ENCODE measurements around the gene FGF14. TPM values are rescaled to one million over a fixed set of nuclear protein-coding genes. Genes with fewer than 3 reads are reported as not detected.

Gene FGF14
- total RNA-seq, 1 donor from 2014 or later, result not detected

GRCh38 chr13:102286326-102286725, 115.5 kb downstream of the FGF14 start:
- Histone ChIP-seq H3K27me3 (ENCODE audit: control insufficient read depth, insufficient read depth, low read length) (no peaks in the 10 kb centered on the region), H3K4me3 (ENCODE audit: low read depth, low read length) (no peak overlapping the region), H3K36me3 (ENCODE audit: control insufficient read depth, insufficient read depth, low read length) (no peaks in the 10 kb centered on the region)
- TF ChIP-seq, protein P1, sequence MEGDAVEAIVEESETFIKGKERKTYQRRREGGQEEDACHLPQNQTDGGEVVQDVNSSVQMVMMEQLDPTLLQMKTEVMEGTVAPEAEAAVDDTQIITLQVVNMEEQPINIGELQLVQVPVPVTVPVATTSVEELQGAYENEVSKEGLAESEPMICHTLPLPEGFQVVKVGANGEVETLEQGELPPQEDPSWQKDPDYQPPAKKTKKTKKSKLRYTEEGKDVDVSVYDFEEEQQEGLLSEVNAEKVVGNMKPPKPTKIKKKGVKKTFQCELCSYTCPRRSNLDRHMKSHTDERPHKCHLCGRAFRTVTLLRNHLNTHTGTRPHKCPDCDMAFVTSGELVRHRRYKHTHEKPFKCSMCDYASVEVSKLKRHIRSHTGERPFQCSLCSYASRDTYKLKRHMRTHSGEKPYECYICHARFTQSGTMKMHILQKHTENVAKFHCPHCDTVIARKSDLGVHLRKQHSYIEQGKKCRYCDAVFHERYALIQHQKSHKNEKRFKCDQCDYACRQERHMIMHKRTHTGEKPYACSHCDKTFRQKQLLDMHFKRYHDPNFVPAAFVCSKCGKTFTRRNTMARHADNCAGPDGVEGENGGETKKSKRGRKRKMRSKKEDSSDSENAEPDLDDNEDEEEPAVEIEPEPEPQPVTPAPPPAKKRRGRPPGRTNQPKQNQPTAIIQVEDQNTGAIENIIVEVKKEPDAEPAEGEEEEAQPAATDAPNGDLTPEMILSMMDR (IDR thresholded peaks at IDR 0.05; ENCODE audit: insufficient read depth, low read length, poor library complexity, severe bottlenecking), result no peak
- DNase-seq (ENCODE audit: low read depth), result peak; percentile 94

DNA sequence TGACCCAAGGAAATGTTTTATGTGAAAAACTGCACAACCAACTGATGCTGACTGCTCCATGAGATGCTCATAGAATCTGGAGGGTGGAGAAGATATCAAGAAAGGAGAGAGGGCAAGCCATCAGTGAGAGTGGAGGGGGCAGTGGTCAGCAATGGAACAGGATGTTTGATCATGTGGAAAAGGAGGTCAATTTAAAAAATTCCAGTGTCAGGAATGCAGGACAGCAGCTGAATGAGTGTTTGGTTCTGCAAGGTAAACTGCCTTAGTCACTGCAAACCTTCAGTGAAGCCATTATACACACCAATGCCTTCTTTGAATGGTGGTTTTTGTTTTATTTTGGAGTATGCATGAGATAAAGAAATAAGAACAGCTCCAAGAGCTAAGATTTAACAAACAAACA, 121.5 kb downstream of the FGF14 start:
- DNase-seq (ENCODE audit: low read depth), result peak; percentile 60
- no peaks in the 10 kb centered on the region for H3K36me3 ChIP-seq (ENCODE audit: control insufficient read depth, insufficient read depth, low read length)
- no peak overlapping the region for H3K4me3 ChIP-seq (ENCODE audit: low read depth, low read length)
- TF ChIP-seq, protein P1 (IDR thresholded peaks at IDR 0.05; ENCODE audit: insufficient read depth, low read length, poor library complexity, severe bottlenecking), result no peak
- H3K27me3 ChIP-seq (ENCODE audit: control insufficient read depth, insufficient read depth, low read length), result no peaks in the 10 kb centered on the region

DNA sequence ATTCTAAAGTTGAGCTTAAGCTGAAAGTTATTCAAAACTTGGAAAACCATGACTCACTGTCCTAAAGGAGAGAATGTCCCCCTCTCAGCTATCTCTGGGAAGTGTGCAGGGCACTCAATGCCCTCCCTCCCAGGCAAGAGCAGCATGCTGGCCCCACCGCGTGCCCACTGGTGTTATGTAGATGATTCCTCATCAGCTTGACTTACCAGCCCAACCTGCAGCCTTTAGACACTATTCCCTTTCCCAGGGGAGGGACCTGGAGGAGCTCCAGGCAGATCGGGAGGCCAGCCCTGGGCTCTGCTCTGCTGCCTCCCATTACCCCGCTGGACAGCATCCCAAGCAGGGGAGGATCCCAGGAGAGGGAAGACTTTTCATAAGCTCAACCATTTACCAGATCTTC, 124.6 kb downstream of the FGF14 start:
- DNase-seq (ENCODE audit: low read depth), result no peak

DNA sequence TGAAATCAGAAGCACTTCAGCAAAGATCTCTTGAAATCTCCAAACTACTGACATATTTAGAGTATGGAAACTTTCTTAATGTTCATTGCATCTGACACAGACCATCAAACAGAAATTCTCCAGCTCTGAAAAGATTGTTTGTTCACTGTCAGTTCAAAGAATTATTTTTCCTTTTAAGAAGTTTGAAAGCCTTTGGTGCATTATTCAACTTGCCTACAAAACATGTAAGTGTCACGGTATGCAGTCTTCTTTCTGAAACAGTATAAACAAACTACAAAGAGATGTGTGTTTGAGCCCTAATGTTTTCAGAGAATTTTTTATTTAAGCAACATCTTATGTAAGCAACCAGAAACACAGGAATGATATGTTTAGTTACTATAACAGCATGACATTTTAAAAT, 125.4 kb downstream of the FGF14 start:
- no peak for DNase-seq (ENCODE audit: low read depth)
- Histone ChIP-seq H3K27me3 (ENCODE audit: control insufficient read depth, insufficient read depth, low read length) (no peaks in the 10 kb centered on the region), H3K4me3 (ENCODE audit: low read depth, low read length) (no peak overlapping the region), H3K36me3 (ENCODE audit: control insufficient read depth, insufficient read depth, low read length) (no peaks in the 10 kb centered on the region)
- TF ChIP-seq, protein P1 (IDR thresholded peaks at IDR 0.05; ENCODE audit: insufficient read depth, low read length, poor library complexity, severe bottlenecking), result no peak

More for the DNA sequence above, 124.6 kb downstream of the FGF14 start:
- TF ChIP-seq, protein P1 (IDR thresholded peaks at IDR 0.05; ENCODE audit: insufficient read depth, low read length, poor library complexity, severe bottlenecking), result no peak
- Histone ChIP-seq H3K4me3 (ENCODE audit: low read depth, low read length) (no peak overlapping the region), H3K27me3 (ENCODE audit: control insufficient read depth, insufficient read depth, low read length) (no peaks in the 10 kb centered on the region), H3K36me3 (ENCODE audit: control insufficient read depth, insufficient read depth, low read length) (no peaks in the 10 kb centered on the region)

GRCh38 chr13:102275969-102276368, 125.9 kb downstream of the FGF14 start:
- H3K36me3 ChIP-seq (ENCODE audit: control insufficient read depth, insufficient read depth, low read length), result no peaks in the 10 kb centered on the region
- no peak for DNase-seq (ENCODE audit: low read depth)
- no peaks in the 10 kb centered on the region for H3K27me3 ChIP-seq (ENCODE audit: control insufficient read depth, insufficient read depth, low read length)
- no peak overlapping the region for H3K4me3 ChIP-seq (ENCODE audit: low read depth, low read length)
- TF ChIP-seq, protein P1 (IDR thresholded peaks at IDR 0.05; ENCODE audit: insufficient read depth, low read length, poor library complexity, severe bottlenecking), result no peak

DNA sequence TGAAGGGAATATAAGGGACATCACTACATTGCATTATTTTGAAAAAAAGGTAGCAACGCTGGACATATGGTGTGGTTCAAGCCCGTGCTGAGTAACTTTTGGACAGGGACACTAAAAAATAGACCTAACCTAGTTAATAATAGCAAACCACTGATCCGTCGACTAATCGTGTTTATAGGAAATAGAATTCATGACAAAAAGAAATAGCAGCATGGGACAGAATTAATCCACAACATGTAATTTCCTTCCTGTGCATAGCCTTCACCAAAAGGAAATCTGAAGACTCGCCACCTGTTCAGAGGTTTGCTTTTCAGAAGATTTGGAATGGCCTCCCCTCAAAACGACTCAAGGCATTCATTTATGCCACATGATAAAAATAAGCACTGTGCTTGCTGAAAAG, 128.7 kb downstream of the FGF14 start:
- Histone ChIP-seq H3K36me3 (ENCODE audit: control insufficient read depth, insufficient read depth, low read length) (no peaks in the 10 kb centered on the region), H3K27me3 (ENCODE audit: control insufficient read depth, insufficient read depth, low read length) (no peaks in the 10 kb centered on the region)
- no peak for DNase-seq (ENCODE audit: low read depth)

More for the DNA sequence above, 128.7 kb downstream of the FGF14 start:
- TF ChIP-seq, protein P1 (IDR thresholded peaks at IDR 0.05; ENCODE audit: insufficient read depth, low read length, poor library complexity, severe bottlenecking), result no peak
- H3K4me3 ChIP-seq (ENCODE audit: low read depth, low read length), result no peak overlapping the region
